HL-60 (cell line): ENCODE data around the gene FHIT.

ENCODE experiments used
- CTCF ChIP-seq: IDR thresholded peaks from one replicate; pipeline ENCODE4 v1.5.1; 2011; ENCODE audit warnings: low read length, control low read depth, inconsistent platforms; ENCODE audit not compliant: insufficient read depth
- GABPA ChIP-seq: IDR thresholded peaks from 2 replicates; pipeline ENCODE4 v1.6.1; 2012; ENCODE audit warnings: low read depth
- POLR2AphosphoS5 ChIP-seq: IDR thresholded peaks from 2 replicates; pipeline ENCODE4 v1.6.1; 2012; ENCODE audit warnings: low read depth
- REST ChIP-seq: IDR thresholded peaks from 2 replicates; pipeline ENCODE4 v1.6.1; 2012; ENCODE audit warnings: low read depth; ENCODE audit not compliant: insufficient replicate concordance
- SPI1 ChIP-seq: IDR thresholded peaks from 2 replicates; pipeline ENCODE4 v1.6.1; 2012; ENCODE audit warnings: low read depth, mild to moderate bottlenecking, borderline replicate concordance

- TF ChIP-seq POLR2AphosphoS5 (no peak), CTCF (no peak), REST (no peak), GABPA (no peak), SPI1 (no peak)
Measured at GRCh38 chr3:60323651-60324050, 927.6 kb downstream of the FHIT start.
